ENCODE results near the gene SNAI3. TPM values are rescaled to one million over a fixed set of nuclear protein-coding genes. Genes with fewer than 3 reads are reported as not detected.

Gene SNAI3
- total RNA-seq, 1 experiment from 2014 or later = 2.2 TPM

GRCh38 chr16:88654363-88655052, 31.8 kb downstream of the SNAI3 start (continued):
- TF ChIP-seq, protein P1, sequence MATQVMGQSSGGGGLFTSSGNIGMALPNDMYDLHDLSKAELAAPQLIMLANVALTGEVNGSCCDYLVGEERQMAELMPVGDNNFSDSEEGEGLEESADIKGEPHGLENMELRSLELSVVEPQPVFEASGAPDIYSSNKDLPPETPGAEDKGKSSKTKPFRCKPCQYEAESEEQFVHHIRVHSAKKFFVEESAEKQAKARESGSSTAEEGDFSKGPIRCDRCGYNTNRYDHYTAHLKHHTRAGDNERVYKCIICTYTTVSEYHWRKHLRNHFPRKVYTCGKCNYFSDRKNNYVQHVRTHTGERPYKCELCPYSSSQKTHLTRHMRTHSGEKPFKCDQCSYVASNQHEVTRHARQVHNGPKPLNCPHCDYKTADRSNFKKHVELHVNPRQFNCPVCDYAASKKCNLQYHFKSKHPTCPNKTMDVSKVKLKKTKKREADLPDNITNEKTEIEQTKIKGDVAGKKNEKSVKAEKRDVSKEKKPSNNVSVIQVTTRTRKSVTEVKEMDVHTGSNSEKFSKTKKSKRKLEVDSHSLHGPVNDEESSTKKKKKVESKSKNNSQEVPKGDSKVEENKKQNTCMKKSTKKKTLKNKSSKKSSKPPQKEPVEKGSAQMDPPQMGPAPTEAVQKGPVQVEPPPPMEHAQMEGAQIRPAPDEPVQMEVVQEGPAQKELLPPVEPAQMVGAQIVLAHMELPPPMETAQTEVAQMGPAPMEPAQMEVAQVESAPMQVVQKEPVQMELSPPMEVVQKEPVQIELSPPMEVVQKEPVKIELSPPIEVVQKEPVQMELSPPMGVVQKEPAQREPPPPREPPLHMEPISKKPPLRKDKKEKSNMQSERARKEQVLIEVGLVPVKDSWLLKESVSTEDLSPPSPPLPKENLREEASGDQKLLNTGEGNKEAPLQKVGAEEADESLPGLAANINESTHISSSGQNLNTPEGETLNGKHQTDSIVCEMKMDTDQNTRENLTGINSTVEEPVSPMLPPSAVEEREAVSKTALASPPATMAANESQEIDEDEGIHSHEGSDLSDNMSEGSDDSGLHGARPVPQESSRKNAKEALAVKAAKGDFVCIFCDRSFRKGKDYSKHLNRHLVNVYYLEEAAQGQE (IDR thresholded peaks at IDR 0.05; ENCODE audit: low read depth) = no peak

DNA sequence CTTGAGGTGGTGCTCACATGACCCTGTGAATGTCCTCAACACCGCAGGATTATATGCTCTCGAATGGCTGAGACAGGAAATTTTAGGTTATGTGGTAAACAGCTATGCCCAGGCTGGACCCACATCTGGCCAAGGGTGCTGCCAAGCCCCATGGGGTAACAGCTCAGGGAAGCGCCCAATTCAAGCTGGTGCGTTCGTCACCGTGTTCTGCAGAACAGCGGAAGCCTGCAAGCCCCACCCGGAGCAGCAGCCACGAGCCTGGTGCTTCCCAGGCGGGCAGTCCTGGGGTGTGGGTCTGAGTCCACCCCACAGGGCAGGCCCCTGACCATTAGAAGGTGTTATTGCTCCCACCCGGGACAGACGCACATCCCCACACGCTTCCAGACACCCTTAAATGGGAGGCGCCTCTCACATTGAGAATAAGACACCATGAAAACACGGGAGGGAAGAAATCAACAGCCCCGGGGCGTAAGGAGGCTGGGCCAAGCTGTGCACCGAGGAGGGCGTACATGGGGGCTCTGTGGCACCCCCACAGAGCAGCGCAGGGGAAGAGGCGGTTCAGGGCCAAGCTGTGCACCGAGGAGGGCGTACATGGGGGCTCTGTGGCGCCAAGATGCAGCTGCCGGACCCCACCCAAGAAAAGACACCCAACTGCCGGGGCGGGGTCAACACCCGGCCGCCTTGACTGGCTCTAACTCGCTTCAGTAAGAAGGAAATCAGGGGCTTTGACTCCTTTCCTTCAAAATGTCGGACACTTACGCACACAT, 32.5 kb downstream of the SNAI3 start:
- Histone ChIP-seq H3K4me3 (replicated peaks in 1 of 2; ENCODE audit: low read depth in 1 of 2, low read length in 2 of 2) (no peak overlapping the region), H3K27ac (ENCODE audit: low read depth, low read length) (no peak overlapping the region), H3K9me2 (ENCODE audit: insufficient read depth) (no peaks in the 10 kb centered on the region), H3K9ac (ENCODE audit: low read length) (no peak overlapping the region), H4K20me1 (ENCODE audit: insufficient read depth) (no peaks in the 10 kb centered on the region), H3K27me3 (ENCODE audit: insufficient read depth, low read length) (no peaks in the 10 kb centered on the region), H3K36me3 (ENCODE audit: control insufficient read depth in 1 of 2, insufficient read depth in 2 of 2, low read length in 2 of 2) (peaks cover 9 to 13% of the 10 kb centered on the region in 2 experiments; a peak in 2 of 4 replicates), H3K9me3 (ENCODE audit: control insufficient read depth in 1 of 2, insufficient read depth in 1 of 2, low read depth in 1 of 2, low read length in 2 of 2) (no peaks in the 10 kb centered on the region), H3K4me2 (ENCODE audit: low read length) (no peak overlapping the region), H3K79me2 (ENCODE audit: insufficient read depth, low read length) (peaks cover 21% of the 10 kb centered on the region), H2AFZ (ENCODE audit: low read depth, low read length, poor library complexity, severe bottlenecking) (no peak overlapping the region), H3K4me1 (ENCODE audit: control insufficient read depth in 1 of 2, insufficient read depth in 2 of 2, low read length in 2 of 2) (peaks cover 16 to 26% of the 10 kb centered on the region in 2 experiments)
- ATAC-seq (no peak), DNase-seq (ENCODE audit: low read depth, low spot score) (no peak)
- RAD21 ChIA-PET (ENCODE audit: low non-redundant PET in 1 of 2, low total read pairs in 2 of 2, uncharacterized antibody in 2 of 2, unreplicated experiment in 2 of 2) = no interaction called here
- intact Hi-C loops (cut with micrococcal nuclease) = loop anchor here (5.0 kb wide), 1 partner anchor 201 kb away; the partner anchor contains the start of gene ZFPM1
- POLR2A ChIA-PET = no interaction called here
- no TSS peak for BruUV-seq (replicated peaks)
- CTCF ChIA-PET = no interaction called here
- TF ChIP-seq ZFX (IDR thresholded peaks at IDR 0.05) = no peak
- no peak for TF ChIP-seq TCF7L2 (IDR thresholded peaks at IDR 0.05; ENCODE audit: borderline replicate concordance, extremely low read depth, insufficient read depth, insufficient read length)
- TF ChIP-seq MAX (IDR thresholded peaks at IDR 0.05) = no peak
- TF ChIP-seq YY1 (IDR thresholded peaks at IDR 0.05; ENCODE audit: extremely low read depth, insufficient replicate concordance, low read depth, low read length) = no peak
- TF ChIP-seq, protein P1 (IDR thresholded peaks at IDR 0.05; ENCODE audit: low read depth) = no peak
- no peak for TF ChIP-seq FOSL1 (IDR thresholded peaks at IDR 0.05; ENCODE audit: low read depth)
- TF ChIP-seq SRF (IDR thresholded peaks at IDR 0.05; ENCODE audit: low read depth) = no peak
- TF ChIP-seq POLR2A (IDR thresholded peaks at IDR 0.05; ENCODE audit: borderline replicate concordance, extremely low read depth, insufficient read depth, insufficient read length) = no peak
- TF ChIP-seq CBX3 (IDR thresholded peaks at IDR 0.05; ENCODE audit: low read depth) = no peak
